GM12878 (cell line): Measurements from ENCODE around the gene ERICH4. TPM values are rescaled to one million over a fixed set of nuclear protein-coding genes. Genes with fewer than 3 reads are reported as not detected.
A peak's percentile ranks its signal among the peaks of the same experiment; 100 is the strongest.

Experiments
- ATAC-seq: fragments of 200-7000 bp; cut with Tn5 transposase; 3 replicates; pipeline ENCODE4 v1.9.1; 2020; ENCODE audit warnings: mild to moderate bottlenecking, moderate library complexity
- BruUV-seq: library from RNA; stranded (reverse); fragments of 400-500 nt; replicated peaks from 2 replicates; lab custom pipeline; 2021; lab: Mats Ljungman, UMichigan
- CTCF ChIA-PET: fragments of 300-600 bp; sonication (Branson Sonifier 250); formaldehyde crosslinking; extraction: SDS; loops from one replicate; lab custom pipeline; 2021; ENCODE audit warnings: inconsistent platforms; lab: Yijun Ruan, JAX
- POLR2A ChIA-PET: fragments of 350-600 bp; formaldehyde crosslinking; extraction: SDS; loops from one replicate; lab custom pipeline; 2021; ENCODE audit warnings: inconsistent platforms; lab: Charles Lee
- RAD21 ChIA-PET: fragments of 300-600 bp; sonication (Branson Sonifier 250); formaldehyde crosslinking; loops from one replicate; lab custom pipeline; 2023; ENCODE audit warnings: antibody characterized with exemption; ENCODE audit not compliant: unreplicated experiment; lab: Charles Lee
- SMC1A ChIA-PET: fragments of 300-600 bp; sonication (Branson Sonifier 250); formaldehyde crosslinking; loops from one replicate; lab custom pipeline; 2023; ENCODE audit not compliant: unreplicated experiment, uncharacterized antibody; lab: Charles Lee
- DNase-seq: peaks from one replicate; pipeline ENCODE4 v3.0.0-alpha.2; 2011; ENCODE audit warnings: low read depth, low spot score
- FAIRE-seq: peaks from 3 replicates; lab custom pipeline; 2011; peaks lifted over from hg19 to GRCh38; lab: Jason Lieb, UNC
- H2AFZ ChIP-seq: 2 replicates; pipeline ENCODE4 v1.6.0; 2011; ENCODE audit warnings: low read depth, low read length, control low read depth; ENCODE audit not compliant: control insufficient read depth
- H3K27ac ChIP-seq: 2 replicates; pipeline ENCODE4 v1.5.1; 2011; ENCODE audit warnings: control low read depth; ENCODE audit not compliant: control insufficient read depth, insufficient read depth
- H3K27me3 ChIP-seq, 2 experiments: replicated peaks in 1 of 2; 2 replicates each; pipeline versions ENCODE4 v1.6.0 to v1.6.1; 2011; ENCODE audit warnings: low read length in 1 of 2; ENCODE audit not compliant: control insufficient read depth in 2 of 2, insufficient read depth in 2 of 2
- H3K36me3 ChIP-seq, 2 experiments: 2 replicates each; pipeline ENCODE4 v1.5.1; 2011; ENCODE audit warnings: low read length in 1 of 2; ENCODE audit not compliant: control insufficient read depth in 2 of 2, insufficient read depth in 2 of 2
- H3K4me1 ChIP-seq: 2 replicates; pipeline ENCODE4 v1.6.1; 2011; ENCODE audit warnings: mild to moderate bottlenecking, low read length, moderate library complexity, mixed read lengths; ENCODE audit not compliant: control insufficient read depth, insufficient read depth
- H3K4me2 ChIP-seq: 2 replicates; pipeline ENCODE4 v1.6.0; 2011; ENCODE audit warnings: control low read depth; ENCODE audit not compliant: control insufficient read depth, insufficient read depth
- H3K4me3 ChIP-seq: fragments of 200-600 bp; sonication (generic); 2 replicates; pipeline ENCODE4 v1.5.1; 2016
- H3K79me2 ChIP-seq: 2 replicates; pipeline ENCODE4 v1.6.0; 2011; ENCODE audit warnings: low read length; ENCODE audit not compliant: control insufficient read depth, insufficient read depth
- H3K9ac ChIP-seq: 2 replicates; pipeline ENCODE4 v1.8.0; 2011; ENCODE audit warnings: low read length, control low read depth, mixed read lengths; ENCODE audit not compliant: control insufficient read depth, insufficient read depth
- H3K9me3 ChIP-seq: replicated peaks from 3 replicates; pipeline ENCODE4 v1.5.1; 2011; ENCODE audit warnings: mild to moderate bottlenecking, low read length; ENCODE audit not compliant: control insufficient read depth, insufficient read depth
- H4K20me1 ChIP-seq: 2 replicates; pipeline ENCODE4 v1.6.0; 2011; ENCODE audit not compliant: control insufficient read depth, insufficient read depth
- NR2C1 ChIP-seq: fragments of 450-650 bp; IDR thresholded peaks from 2 replicates; pipeline ENCODE4 v1.6.1; 2017; ENCODE audit warnings: antibody characterized with exemption, mild to moderate bottlenecking, moderate library complexity
- SMAD5 ChIP-seq: IDR thresholded peaks from 2 replicates; pipeline ENCODE4 v1.6.1; 2016; ENCODE audit warnings: antibody characterized with exemption, low read depth
- TCF12 ChIP-seq: IDR thresholded peaks from 2 replicates; pipeline ENCODE4 v1.6.1; 2011; ENCODE audit warnings: low read depth, mild to moderate bottlenecking, low read length
- WGBS: methylation state at CpG from one replicate; pipeline ENCODE4 v1.1.6; 2016; ENCODE audit warnings: low lambda C conversion rate; ENCODE audit not compliant: insufficient replicate concordance, insufficient coverage; ENCODE audit errors: missing lambda C conversion rate; 5-methylcytosine and 5-hydroxymethylcytosine counted together
- in situ Hi-C: fragments of 300-500 bp; cut with MboI; formaldehyde crosslinking; loops from 9 replicates; pipeline ENCODE4 v1.14.3; 2018; ENCODE audit warnings: mixed read lengths
- intact Hi-C: fragments of 100-400 bp; cut with micrococcal nuclease; formaldehyde crosslinking; loops from one replicate; pipeline ENCODE4 v1.14.2; 2022; ENCODE audit not compliant: unreplicated experiment
- polyA plus RNA-seq, 11 experiments: library from polyadenylated mRNA; depleted of rRNA in 4 of 11; unstranded in 6 of 11; stranded (reverse) in 5 of 11; fragments of >200 nt; fragmentation: Nextera tagmentation in 4 of 11; fragmentation: Illumina TruSeq in 1 of 11; extraction: Ambion mirVana in 4 of 11; extraction: Trizol in 1 of 11; gene quantifications; 1 replicate in 1 of 11; 2 replicates in 10 of 11; pipeline versions ENCODE4 v1.2.1 to v1.2.3, GENCODE V29; 2011 to 2016; ENCODE audit warnings: inconsistent platforms in 2 of 11, missing spikeins in 2 of 11, low read depth in 1 of 11
- total RNA-seq, 4 experiments: library from RNA; depleted of rRNA in 3 of 4; stranded (reverse); fragments of >200 nt in 3 of 4; fragmentation: Illumina TruSeq in 1 of 4; extraction: Trizol in 1 of 4; gene quantifications; 2 replicates each; pipeline versions ENCODE4 v1.2.1 to v1.2.3, GENCODE V29; 2013 to 2021
- TF ChIP-seq, protein P1 (sequence below): fragments of 450-650 bp; IDR thresholded peaks from 2 replicates; pipeline ENCODE4 v1.6.1; 2017; ENCODE audit warnings: mild to moderate bottlenecking, moderate library complexity
- TF ChIP-seq, protein P2 (sequence below): IDR thresholded peaks from 2 replicates; pipeline ENCODE4 v1.6.1; 2012; ENCODE audit warnings: low read length, inconsistent platforms
- TF ChIP-seq, protein P3 (sequence below): IDR thresholded peaks from 2 replicates; pipeline ENCODE4 v1.6.1; 2012; ENCODE audit warnings: mild to moderate bottlenecking, low read depth, low read length

ERICH4 gene
- total and polyA plus RNA-seq, 10 of the 15 experiments (the other 5 are each of a cell fraction or from before 2014, with no cell fraction given) = not detected

DNA sequence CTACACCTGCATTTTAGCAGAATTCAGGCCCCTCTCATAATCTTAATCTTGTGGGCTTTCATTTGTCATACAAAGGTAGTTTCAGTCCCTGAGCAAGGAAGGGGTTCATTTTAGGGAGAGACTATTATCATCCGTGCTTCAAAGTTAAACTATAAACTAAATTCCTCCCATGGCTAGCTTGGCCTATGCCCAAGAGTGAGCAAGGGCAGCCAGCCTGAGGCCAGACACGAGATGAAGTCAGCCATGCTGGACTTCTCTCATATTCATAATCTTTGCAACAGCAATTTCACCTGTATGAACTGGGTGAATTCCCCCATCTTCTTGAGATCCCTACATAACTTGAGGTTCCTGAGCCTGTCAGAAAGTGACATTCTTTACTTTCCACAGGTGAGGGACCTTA is 13.0 kb downstream of the ERICH4 start (continued):
- TF ChIP-seq, protein P1, sequence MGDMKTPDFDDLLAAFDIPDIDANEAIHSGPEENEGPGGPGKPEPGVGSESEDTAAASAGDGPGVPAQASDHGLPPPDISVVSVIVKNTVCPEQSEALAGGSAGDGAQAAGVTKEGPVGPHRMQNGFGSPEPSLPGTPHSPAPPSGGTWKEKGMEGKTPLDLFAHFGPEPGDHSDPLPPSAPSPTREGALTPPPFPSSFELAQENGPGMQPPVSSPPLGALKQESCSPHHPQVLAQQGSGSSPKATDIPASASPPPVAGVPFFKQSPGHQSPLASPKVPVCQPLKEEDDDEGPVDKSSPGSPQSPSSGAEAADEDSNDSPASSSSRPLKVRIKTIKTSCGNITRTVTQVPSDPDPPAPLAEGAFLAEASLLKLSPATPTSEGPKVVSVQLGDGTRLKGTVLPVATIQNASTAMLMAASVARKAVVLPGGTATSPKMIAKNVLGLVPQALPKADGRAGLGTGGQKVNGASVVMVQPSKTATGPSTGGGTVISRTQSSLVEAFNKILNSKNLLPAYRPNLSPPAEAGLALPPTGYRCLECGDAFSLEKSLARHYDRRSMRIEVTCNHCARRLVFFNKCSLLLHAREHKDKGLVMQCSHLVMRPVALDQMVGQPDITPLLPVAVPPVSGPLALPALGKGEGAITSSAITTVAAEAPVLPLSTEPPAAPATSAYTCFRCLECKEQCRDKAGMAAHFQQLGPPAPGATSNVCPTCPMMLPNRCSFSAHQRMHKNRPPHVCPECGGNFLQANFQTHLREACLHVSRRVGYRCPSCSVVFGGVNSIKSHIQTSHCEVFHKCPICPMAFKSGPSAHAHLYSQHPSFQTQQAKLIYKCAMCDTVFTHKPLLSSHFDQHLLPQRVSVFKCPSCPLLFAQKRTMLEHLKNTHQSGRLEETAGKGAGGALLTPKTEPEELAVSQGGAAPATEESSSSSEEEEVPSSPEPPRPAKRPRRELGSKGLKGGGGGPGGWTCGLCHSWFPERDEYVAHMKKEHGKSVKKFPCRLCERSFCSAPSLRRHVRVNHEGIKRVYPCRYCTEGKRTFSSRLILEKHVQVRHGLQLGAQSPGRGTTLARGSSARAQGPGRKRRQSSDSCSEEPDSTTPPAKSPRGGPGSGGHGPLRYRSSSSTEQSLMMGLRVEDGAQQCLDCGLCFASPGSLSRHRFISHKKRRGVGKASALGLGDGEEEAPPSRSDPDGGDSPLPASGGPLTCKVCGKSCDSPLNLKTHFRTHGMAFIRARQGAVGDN = no peak
- no peak for TF ChIP-seq TCF12
- TF ChIP-seq SMAD5 = no peak
- TF ChIP-seq, protein P2, sequence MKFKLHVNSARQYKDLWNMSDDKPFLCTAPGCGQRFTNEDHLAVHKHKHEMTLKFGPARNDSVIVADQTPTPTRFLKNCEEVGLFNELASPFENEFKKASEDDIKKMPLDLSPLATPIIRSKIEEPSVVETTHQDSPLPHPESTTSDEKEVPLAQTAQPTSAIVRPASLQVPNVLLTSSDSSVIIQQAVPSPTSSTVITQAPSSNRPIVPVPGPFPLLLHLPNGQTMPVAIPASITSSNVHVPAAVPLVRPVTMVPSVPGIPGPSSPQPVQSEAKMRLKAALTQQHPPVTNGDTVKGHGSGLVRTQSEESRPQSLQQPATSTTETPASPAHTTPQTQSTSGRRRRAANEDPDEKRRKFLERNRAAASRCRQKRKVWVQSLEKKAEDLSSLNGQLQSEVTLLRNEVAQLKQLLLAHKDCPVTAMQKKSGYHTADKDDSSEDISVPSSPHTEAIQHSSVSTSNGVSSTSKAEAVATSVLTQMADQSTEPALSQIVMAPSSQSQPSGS = no peak
- TF ChIP-seq NR2C1 = no peak

DNA sequence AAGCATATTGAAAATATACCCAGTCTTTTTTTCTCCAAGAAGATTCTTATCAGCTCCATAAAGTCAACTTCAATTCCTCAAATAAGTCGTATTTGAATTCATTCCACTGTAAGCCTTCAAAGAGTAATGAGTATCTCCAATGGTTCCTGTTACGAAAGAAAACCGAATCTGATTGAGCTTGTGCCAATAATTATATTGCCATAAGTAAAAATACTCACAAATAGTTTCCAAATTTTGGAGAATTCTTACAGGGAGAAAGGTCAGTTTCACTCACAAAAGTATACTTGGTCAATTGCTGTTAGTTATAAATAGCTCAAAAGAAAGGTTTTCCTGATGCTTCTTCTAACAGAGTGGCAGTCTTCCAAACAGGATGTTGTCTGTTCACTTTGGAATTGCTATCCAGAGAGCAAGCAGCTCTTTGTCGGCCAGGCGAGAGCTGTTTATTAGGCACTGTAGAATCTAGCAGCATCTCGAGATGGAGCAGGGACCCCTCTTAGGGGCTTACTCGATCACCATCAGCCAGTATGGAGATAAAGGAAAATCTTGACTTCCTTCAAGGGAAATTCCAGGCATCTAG is 13.5 kb downstream of the ERICH4 start:
- Histone ChIP-seq H3K4me1 (peaks cover 33% of the 10 kb centered on the region), H3K27me3 (no peaks in the 10 kb centered on the region; a peak in 1 of 4 replicates), H4K20me1 (no peaks in the 10 kb centered on the region), H3K79me2 (no peaks in the 10 kb centered on the region), H3K4me2 (peak overlapping the region; percentile 48; the same call in 1 of the 2 replicates), H3K36me3 (no peaks in the 10 kb centered on the region), H3K9ac (peak overlapping the region; percentile 12; the same call in 1 of the 2 replicates), H2AFZ (no peak overlapping the region), H3K4me3 (no peak overlapping the region), H3K9me3 (no peaks in the 10 kb centered on the region), H3K27ac (no peak overlapping the region)
- BruUV-seq = no TSS peak
- RAD21 ChIA-PET = interaction anchor here (1.9 kb wide), 1 partner anchor 81 kb away, joined by 5 read pairs; no protein-coding TSS in a partner anchor
- DNase-seq = no peak
- POLR2A ChIA-PET = no interaction called here
- SMC1A ChIA-PET = interaction anchor here (0.6 to 2.4 kb wide), 9 partner anchors 11 to 120 kb away, joined by 3 to 7 read pairs (median 5); no protein-coding TSS in a partner anchor
- no peak for ATAC-seq
- in situ Hi-C loops = no loop called here
- CTCF ChIA-PET = interaction anchor here (0.8 to 2.6 kb wide), 13 partner anchors 8 to 142 kb away, joined by 3 to 27 read pairs (median 5); partner anchors contain the start of gene B9D2
- 70% methylated on average over 7 of the region's 7 CpGs for WGBS
- TF ChIP-seq, protein P3, sequence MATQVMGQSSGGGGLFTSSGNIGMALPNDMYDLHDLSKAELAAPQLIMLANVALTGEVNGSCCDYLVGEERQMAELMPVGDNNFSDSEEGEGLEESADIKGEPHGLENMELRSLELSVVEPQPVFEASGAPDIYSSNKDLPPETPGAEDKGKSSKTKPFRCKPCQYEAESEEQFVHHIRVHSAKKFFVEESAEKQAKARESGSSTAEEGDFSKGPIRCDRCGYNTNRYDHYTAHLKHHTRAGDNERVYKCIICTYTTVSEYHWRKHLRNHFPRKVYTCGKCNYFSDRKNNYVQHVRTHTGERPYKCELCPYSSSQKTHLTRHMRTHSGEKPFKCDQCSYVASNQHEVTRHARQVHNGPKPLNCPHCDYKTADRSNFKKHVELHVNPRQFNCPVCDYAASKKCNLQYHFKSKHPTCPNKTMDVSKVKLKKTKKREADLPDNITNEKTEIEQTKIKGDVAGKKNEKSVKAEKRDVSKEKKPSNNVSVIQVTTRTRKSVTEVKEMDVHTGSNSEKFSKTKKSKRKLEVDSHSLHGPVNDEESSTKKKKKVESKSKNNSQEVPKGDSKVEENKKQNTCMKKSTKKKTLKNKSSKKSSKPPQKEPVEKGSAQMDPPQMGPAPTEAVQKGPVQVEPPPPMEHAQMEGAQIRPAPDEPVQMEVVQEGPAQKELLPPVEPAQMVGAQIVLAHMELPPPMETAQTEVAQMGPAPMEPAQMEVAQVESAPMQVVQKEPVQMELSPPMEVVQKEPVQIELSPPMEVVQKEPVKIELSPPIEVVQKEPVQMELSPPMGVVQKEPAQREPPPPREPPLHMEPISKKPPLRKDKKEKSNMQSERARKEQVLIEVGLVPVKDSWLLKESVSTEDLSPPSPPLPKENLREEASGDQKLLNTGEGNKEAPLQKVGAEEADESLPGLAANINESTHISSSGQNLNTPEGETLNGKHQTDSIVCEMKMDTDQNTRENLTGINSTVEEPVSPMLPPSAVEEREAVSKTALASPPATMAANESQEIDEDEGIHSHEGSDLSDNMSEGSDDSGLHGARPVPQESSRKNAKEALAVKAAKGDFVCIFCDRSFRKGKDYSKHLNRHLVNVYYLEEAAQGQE = no peak
- TF ChIP-seq, all 136 proteins: peak for 0
- intact Hi-C loops = no loop called here
- FAIRE-seq = no peak
